Activated naive CD4-positive, alpha-beta T cell treated with anti-CD3 and anti-CD28 coated beads, Interleukin-2, amount 10 ng/mL, durations not matched to agents 7 days and 5 days (primary cell): ENCODE results near the gene AXIN2.
"Not testable (repeated sequence)": the region's sequence is repeated elsewhere in the genome, so short reads cannot be mapped to it uniquely, and the experiment has no call there.

Experiments used
- CTCF ChIA-PET: fragments of 350-600 bp; sonication (Branson Sonifier 250); formaldehyde crosslinking; loops from one replicate; lab custom pipeline; 2021; ENCODE audit warnings: antibody characterized with exemption; lab: Charles Lee
- DNase-seq: peaks from one replicate; pipeline ENCODE4 v3.0.0-alpha.2; 2020
- H3K27ac Mint-ChIP-seq: one replicate; pipeline ENCODE4 v1.8.0; 2021; ENCODE audit warnings: mild to moderate bottlenecking, moderate library complexity, mixed read lengths
- H3K27me3 Mint-ChIP-seq: one replicate; pipeline ENCODE4 v1.8.0; 2021; ENCODE audit warnings: mild to moderate bottlenecking, mixed read lengths
- H3K36me3 Mint-ChIP-seq: one replicate; pipeline ENCODE4 v1.8.0; 2021; ENCODE audit warnings: mixed read lengths
- H3K4me1 Mint-ChIP-seq: one replicate; pipeline ENCODE4 v1.8.0; 2021; ENCODE audit warnings: mixed read lengths
- H3K4me3 Mint-ChIP-seq: one replicate; pipeline ENCODE4 v1.8.0; 2021; ENCODE audit warnings: mild to moderate bottlenecking, moderate library complexity, mixed read lengths
- H3K9me3 Mint-ChIP-seq: one replicate; pipeline ENCODE4 v1.8.0; 2021; ENCODE audit warnings: mixed read lengths

The AXIN2 gene

DNA sequence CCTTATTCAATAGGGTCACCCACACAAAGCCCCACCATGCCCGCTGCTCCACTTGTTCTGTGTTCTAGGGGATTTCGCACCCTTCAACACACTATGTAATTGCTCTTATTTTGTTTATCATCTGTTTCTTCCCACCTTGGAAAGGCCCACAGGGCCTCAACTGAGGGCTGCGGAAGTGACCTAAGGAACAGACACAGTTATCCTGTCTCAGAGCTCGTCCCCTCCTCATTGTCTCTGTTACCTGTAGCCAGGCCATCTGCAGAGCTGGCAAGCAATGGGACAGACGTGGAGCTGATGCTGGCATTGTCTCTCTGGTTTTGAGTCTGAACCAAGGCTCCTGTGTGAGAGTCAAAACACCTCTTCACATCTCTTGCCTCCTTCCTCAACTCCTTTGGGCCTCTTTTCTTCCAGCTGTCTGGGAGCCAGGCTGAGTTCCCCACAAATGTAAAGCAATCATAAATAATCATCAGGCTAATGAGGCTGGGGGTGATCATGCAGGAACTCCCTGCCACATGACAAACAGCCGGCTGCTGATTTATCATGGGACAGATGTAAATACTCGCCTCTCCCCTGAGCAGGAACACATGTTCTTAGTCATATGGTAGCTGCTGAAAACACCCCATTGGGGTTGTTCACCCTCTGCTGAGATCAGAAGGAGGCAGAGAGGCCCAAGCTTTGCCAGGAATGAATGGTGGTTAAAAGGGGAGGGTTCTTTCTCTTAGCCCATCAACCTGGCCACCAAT, 71.9 kb downstream of the AXIN2 start:
- Mint-ChIP-seq H3K4me3 (no peak overlapping the region), H3K36me3 (no peaks in the 10 kb centered on the region), H3K27me3 (peaks cover 38% of the 10 kb centered on the region), H3K27ac (no peak overlapping the region), H3K4me1 (peaks cover 6% of the 10 kb centered on the region), H3K9me3 (no peaks in the 10 kb centered on the region)
- CTCF ChIA-PET: no interaction called here
- no peak for DNase-seq

DNA sequence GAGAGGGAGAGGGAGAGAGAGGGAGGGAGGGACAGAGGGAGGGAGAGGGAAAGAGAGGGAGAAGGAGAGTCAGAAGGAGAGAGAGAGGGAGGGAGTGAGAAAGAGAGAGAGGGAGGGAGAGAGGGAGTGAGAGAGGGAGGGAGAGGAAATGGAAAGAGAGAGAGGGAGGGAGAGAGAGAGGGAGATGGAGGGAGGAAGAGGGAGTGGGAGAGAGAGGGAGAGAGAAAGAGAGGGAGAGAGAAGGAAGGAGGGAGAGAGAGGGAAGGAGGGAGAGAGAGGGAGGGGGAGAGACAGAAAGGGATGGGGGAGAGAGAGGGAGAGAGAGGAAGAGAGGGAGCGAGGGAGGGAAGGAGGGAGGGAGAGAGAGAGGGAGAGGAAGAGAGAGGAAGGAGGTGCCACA, 72.8 kb downstream of the AXIN2 start:
- no peaks in the 10 kb centered on the region for H3K9me3 Mint-ChIP-seq
- H3K4me1 Mint-ChIP-seq: no peaks in the 10 kb centered on the region
- no peak overlapping the region for H3K4me3 Mint-ChIP-seq
- no peak overlapping the region for H3K27ac Mint-ChIP-seq
- peaks cover 42% of the 10 kb centered on the region for H3K27me3 Mint-ChIP-seq
- CTCF ChIA-PET: no interaction called here
- DNase-seq: no peak
- H3K36me3 Mint-ChIP-seq: no peaks in the 10 kb centered on the region

GRCh38 chr17:65487990-65488389, 73.5 kb downstream of the AXIN2 start:
- Mint-ChIP-seq H3K27ac (no peak overlapping the region), H3K36me3 (no peaks in the 10 kb centered on the region), H3K9me3 (no peaks in the 10 kb centered on the region), H3K4me1 (no peaks in the 10 kb centered on the region), H3K27me3 (peaks cover 42% of the 10 kb centered on the region), H3K4me3 (no peak overlapping the region)
- DNase-seq: no peak
- CTCF ChIA-PET: no interaction called here

- no peak overlapping the region for H3K27ac Mint-ChIP-seq
- H3K4me3 Mint-ChIP-seq: no peak overlapping the region
- H3K27me3 Mint-ChIP-seq: peaks cover 42% of the 10 kb centered on the region
- no peak for DNase-seq
- no peaks in the 10 kb centered on the region for H3K36me3 Mint-ChIP-seq
- H3K9me3 Mint-ChIP-seq: no peaks in the 10 kb centered on the region
- CTCF ChIA-PET: no interaction called here
- no peaks in the 10 kb centered on the region for H3K4me1 Mint-ChIP-seq
Observed at GRCh38 chr17:65487161-65487560, 74.3 kb downstream of the AXIN2 start.

- Mint-ChIP-seq H3K9me3 (no peaks in the 10 kb centered on the region), H3K36me3 (no peaks in the 10 kb centered on the region), H3K27me3 (peaks cover 38% of the 10 kb centered on the region), H3K27ac (no peak overlapping the region), H3K4me3 (no peak overlapping the region), H3K4me1 (peaks cover 10% of the 10 kb centered on the region)
- DNase-seq: no peak
- CTCF ChIA-PET: no interaction called here
Observed at GRCh38 chr17:65485388-65486299, 75.8 kb downstream of the AXIN2 start.

- DNase-seq, H3K36me3 Mint-ChIP-seq, CTCF ChIA-PET, H3K9me3 Mint-ChIP-seq, H3K27ac Mint-ChIP-seq, H3K4me1 Mint-ChIP-seq, H3K4me3 Mint-ChIP-seq: not testable (repeated sequence)
- H3K27me3 Mint-ChIP-seq: peaks cover 38% of the 10 kb centered on the region
Observed at GRCh38 chr17:65484405-65484804, 77.0 kb downstream of the AXIN2 start.

DNA sequence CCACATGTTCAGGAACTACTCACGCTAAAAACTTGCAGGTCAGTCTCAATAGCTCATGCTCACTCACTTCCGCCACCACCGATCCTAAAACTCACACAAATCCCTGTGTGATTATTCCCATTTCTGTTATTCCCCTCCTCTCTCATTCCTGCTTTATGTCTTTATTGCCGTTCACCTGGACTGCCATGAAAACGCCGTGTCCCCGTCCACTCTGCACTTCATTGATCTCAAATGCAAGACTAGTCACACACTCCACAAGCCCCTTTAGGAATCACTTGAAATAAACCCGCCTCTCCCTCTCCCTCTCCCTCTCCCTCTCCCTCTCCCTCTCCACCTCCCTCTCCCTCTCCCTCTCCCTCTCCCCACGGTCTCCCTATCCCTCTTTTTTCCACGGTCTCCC, 78.0 kb downstream of the AXIN2 start:
- DNase-seq: no peak
- Mint-ChIP-seq H3K9me3 (no peaks in the 10 kb centered on the region), H3K4me1 (peaks cover 10% of the 10 kb centered on the region), H3K27ac (no peak overlapping the region), H3K27me3 (peaks cover 32% of the 10 kb centered on the region), H3K36me3 (no peaks in the 10 kb centered on the region), H3K4me3 (no peak overlapping the region)
- CTCF ChIA-PET: no interaction called here

DNA sequence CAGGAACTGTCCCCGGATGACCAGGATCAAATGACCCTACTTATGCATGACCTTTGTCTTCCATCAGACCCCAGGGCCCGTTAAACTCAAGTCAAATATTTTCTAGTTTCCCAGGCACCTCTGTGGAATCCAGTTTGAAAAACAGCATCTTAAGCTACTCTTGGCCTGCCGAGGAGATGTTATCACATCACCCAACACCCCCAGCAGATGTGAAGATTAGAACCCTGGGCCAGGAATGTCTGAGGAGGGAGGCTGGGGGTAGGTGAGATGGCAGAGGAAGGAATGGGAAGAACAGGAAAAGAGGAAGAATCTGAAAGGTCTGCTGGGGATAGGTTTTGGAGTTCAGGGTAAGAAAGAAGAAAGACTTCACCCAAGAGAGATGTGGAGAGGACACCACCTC, 79.2 kb downstream of the AXIN2 start:
- Mint-ChIP-seq H3K4me3 (no peak overlapping the region), H3K36me3 (no peaks in the 10 kb centered on the region)

GRCh38 chr17:65479282-65479681, 82.2 kb downstream of the AXIN2 start:
- H3K27ac Mint-ChIP-seq: no peak overlapping the region
- H3K4me3 Mint-ChIP-seq: no peak overlapping the region
- H3K27me3 Mint-ChIP-seq: peaks cover 13% of the 10 kb centered on the region
- DNase-seq: no peak
- H3K36me3 Mint-ChIP-seq: no peaks in the 10 kb centered on the region
- H3K9me3 Mint-ChIP-seq: peaks cover 4% of the 10 kb centered on the region
- CTCF ChIA-PET: no interaction called here
- peaks cover 10% of the 10 kb centered on the region for H3K4me1 Mint-ChIP-seq

More for the DNA sequence above, 79.2 kb downstream of the AXIN2 start:
- CTCF ChIA-PET: interaction anchor here (0.6 kb wide), 1 partner anchor 194 kb away, joined by 3 read pairs; no protein-coding TSS in a partner anchor
- DNase-seq: no peak
- Mint-ChIP-seq H3K9me3 (peaks cover 4% of the 10 kb centered on the region), H3K4me1 (peaks cover 10% of the 10 kb centered on the region), H3K27me3 (peaks cover 24% of the 10 kb centered on the region), H3K27ac (no peak overlapping the region)
